Skin of body (tissue), 2 donors: ENCODE results near the gene DISP1. TPM values are rescaled to one million over a fixed set of nuclear protein-coding genes. Genes with fewer than 3 reads are reported as not detected.

Experiments used
- DNase-seq: peaks from one replicate; lab custom pipeline; 2025; lab: John Stamatoyannopoulos, UW
- total RNA-seq: library from RNA; depleted of rRNA; stranded (reverse); fragments of >200 nt; gene quantifications from one replicate; pipeline ENCODE4 v1.2.3, GENCODE V29; 2014

Gene DISP1
- 5.1 TPM for total RNA-seq

DNA sequence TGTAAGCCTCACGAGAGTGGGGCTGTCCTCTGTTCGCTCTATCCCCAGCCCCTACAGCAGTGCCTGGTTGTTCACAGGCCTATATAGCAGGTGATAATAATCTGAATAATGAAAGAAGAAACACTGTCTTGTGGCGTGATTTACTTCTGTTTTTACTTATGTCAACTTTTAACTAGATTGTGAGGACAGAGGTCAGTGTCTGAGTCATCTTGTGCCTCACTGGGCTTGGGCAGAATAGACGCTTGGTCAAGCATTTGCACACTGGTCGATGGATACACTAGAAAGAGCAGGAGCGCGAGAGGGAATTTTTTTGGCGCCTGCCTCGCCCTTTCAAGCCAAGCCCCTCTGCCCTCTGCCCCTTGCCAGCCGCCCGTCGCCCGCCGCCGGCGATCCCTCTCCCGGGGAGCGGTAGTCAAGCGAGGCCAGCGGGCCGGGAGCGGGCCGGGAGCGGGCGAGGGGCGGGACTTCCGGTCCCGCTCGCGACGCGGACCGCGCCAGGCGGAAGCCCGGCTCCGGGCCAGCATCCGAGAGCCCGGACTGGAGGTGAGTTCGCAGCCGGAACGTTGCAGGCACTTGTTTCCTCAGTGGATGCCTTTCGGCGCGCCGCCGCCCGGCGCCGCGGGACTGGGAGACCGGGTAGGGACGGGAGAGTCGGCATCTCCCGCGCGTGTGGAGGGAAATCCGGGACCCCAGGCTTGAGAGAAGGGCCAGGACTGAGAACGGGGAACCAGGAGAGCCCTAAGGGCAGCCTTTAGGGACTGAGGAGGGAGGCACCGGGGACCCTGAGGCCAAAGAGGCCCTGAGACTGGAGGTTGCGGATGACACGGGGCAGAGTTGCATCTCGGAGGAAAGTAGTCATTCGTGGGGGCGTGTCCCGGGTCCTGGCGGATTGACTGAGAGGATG, at the start of gene DISP1:
Gene DISP1, plus strand, starts transcription at position 504 of the 904 bp plus-strand sequence. CDS start 127,785 bp downstream, outside the sequence.
- DNase-seq = peak; percentile 41

GRCh38 chr1:222767152-222767571, 47.7 kb upstream of the DISP1 start:
- DNase-seq = no peak

- no peak for DNase-seq
These were observed 46.2 kb upstream of the DISP1 start for GRCh38 chr1:222768592-222768991.

- DNase-seq = no peak
These were observed 45.7 kb upstream of the DISP1 start for GRCh38 chr1:222769181-222769580.

GRCh38 chr1:222769971-222770620, 44.7 kb upstream of the DISP1 start:
- DNase-seq = no peak

DNA sequence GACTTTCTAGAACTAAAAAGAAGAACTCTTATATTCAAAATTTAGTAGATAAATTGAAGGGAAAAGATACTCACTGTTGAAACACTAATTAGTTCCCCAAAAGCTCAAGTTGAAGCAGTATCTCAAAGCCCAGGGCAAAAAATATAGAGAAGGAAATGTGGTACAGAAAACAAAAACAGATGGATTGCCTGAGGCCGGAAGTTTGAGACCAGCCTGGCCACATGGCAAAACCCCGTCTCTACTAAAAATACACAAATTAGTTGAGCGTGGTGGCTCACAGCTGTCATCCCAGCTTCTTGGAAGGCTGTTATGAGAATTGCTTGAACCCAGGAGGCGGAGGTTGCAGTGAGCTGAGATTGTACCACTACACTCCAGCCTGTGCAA, 41.9 kb upstream of the DISP1 start:
- DNase-seq = peak; percentile 68

- DNase-seq = no peak
These were observed 37.4 kb upstream of the DISP1 start for GRCh38 chr1:222777463-222777862.

DNA sequence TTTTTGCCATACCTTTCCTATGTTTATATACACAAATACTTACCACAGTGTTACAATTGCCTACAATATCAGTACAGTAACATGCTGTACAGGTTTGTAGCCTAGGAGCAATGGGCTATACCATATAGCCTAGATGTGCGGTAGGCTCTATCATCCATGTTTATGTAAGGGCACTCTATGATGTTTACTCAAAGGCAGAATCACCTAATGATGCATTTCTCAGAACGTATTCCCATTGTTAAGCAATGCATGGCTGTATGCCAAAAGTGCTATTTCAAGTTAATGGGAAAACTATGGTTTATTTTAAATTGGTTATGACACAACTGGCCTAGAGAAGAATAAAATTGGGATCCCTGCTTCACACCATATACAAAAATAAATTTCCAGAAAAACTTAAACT, 36.9 kb upstream of the DISP1 start:
- no peak for DNase-seq

DNA sequence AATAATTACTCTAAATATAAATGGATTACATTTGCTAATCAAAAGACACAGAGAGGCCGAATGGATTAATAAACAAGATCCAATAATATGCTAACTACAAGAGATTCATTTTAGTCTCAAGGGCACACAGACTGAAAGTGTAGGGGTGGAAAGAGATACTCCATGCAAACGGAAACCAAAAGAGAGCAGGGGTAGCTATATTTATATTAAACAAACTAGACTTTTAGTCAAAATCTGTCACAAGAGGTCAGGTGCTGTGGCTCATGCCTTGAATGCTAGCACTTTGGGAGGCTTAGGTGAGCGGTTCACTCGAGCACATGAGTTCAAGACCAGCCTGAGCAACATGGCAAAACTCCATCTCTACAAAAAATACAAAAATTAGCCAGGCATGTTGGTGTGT, 33.6 kb upstream of the DISP1 start:
- no peak for DNase-seq

- no peak for DNase-seq
These were observed 31.8 kb upstream of the DISP1 start for GRCh38 chr1:222783051-222783450.

DNA sequence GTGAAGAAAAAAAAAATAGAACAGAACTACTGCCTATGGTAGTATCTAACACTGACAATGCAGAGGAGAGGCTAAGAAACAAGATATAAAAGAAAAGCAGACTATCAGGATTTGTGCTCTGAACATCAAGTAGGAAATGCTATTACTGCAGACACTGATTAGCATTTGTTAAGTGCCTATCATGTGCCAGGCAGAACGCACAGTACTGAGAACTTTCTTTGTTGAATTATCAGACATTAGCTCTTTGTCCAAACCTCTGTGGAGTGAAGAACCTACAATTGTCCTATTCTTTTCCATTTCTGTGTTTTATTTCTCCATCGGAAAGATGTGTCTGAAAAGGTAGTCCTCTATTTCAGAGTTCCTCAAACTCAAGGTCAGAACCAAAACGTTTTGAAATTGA, 30.5 kb upstream of the DISP1 start:
- no peak for DNase-seq

DNA sequence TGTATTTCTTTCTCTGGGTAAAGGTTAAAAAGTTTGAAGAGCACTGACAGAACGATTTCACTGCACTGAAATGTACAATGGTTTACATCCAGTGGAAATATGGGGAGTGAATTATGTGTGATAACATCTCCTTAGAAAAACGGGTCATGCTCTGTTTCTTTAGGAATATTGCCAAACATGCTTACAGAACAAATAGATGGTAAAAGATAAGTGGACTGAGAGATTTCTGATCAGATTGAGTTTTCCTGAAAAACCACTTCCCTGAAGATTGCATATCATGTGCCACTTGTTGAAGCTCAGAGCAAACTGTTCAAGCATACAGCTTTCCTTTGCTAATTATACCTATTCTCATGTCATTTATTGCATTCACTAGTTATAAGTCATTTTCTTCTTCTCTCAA, 29.9 kb upstream of the DISP1 start:
- no peak for DNase-seq

GRCh38 chr1:222785529-222785928, 29.3 kb upstream of the DISP1 start:
- no peak for DNase-seq

DNA sequence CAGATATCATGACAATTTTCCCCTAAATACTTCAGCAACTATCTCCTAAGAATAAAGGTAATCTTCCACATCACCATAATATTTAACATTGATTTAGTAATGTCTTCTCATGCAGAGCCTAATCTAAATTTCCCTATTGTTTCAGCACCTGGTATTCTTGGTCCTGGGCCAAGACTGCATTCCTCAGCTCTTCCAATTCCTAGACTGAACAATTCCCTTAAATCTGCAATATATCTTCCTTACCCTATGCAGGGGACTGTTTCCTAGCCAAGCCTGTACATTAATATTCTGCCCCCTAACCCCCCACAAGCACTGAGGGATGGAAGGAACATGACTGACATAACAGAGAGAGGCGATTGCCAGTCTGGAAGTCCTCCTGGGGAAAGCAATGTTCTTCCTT, 28.7 kb upstream of the DISP1 start:
- DNase-seq = no peak

- peak; percentile 24 for DNase-seq
These were observed 27.1 kb upstream of the DISP1 start for GRCh38 chr1:222787729-222788128.

DNA sequence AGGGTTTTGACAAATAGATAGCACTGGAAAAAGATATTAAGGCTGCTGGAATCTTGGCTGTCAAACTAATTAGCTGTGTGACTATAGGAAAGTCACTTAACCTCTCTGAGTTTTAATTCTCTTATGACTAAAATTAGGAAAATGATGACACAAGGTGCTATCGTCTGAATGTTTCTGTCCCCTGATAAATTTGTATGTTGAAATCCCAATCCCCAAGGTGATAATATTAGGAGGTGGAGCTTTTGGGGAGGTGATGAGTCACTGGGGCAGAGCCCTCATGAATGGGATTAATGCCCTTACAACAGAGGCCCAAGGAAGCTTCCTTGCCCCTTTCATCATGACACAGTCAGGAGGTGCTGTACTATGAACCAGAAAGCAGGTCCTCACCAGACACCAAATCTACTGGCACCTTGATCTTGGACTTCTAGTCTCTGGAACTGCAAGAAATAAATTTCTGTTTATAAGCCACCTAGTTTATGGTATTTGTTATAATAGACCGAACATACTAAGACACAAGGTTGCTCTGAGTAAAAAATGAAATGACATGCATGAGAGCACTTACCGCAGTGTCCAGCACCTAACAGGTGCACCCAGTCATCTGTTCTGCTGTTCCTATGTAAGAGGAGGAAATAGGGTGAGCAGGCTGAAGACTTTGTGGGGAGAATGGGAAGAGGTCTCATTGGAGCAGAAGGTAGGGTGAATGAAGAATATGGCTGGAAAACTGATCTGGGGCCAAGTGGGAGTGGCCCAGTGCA, 26.3 kb upstream of the DISP1 start:
- DNase-seq = no peak

- no peak for DNase-seq
These were observed 24.7 kb upstream of the DISP1 start for GRCh38 chr1:222790115-222790514.

DNA sequence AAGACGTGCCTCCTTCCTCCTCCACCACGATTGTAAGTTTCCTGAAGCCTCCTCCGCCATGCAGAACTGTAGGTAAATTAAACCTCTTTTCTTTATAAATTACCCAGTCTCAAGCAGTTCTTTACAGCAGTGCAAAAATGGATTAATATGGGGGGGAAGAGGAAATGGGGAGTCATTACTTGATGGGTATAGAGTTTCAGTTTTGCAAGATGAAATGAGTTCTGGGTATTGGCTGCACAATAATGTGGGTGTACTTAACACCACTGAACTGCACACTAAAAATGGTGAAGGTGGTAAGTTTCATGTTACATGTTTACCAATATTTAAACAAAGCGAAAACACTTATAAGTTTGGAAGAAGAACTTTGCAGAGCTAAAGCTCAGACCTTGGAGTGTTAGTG, 24.3 kb upstream of the DISP1 start:
- DNase-seq = no peak

DNA sequence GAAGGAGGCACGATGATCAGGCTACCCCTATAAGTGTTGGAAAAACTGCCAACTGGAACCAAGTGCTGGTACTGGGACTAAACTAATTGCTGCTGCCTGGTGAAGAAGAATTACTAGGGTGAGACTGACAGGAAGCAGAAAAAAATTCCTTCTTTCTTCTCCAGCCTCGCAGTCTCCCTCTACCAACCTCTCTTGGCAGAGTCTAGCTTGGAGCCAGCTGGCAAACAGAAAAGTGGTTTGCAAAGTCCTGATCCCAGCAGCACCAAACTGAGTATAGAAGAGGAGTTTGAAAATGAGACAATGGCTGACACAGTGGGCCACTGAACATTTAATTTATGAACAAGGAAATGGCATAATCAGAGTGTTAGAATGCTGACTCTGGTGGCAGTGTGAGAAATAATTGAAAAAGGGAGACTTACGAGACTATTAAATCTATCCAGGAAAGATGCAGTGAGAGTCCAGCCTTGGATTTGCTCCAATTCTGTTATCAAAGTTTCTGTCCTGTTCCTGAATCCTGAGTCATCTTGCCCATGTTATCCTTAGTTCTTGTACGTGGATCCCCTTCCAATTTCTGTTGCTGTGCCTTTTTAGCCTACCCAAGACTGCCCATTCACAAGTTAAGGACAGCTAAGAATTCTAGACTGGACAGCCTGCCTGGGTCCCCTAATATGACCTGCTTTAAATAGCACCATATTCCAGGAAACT, 23.7 kb upstream of the DISP1 start:
- DNase-seq = no peak

DNA sequence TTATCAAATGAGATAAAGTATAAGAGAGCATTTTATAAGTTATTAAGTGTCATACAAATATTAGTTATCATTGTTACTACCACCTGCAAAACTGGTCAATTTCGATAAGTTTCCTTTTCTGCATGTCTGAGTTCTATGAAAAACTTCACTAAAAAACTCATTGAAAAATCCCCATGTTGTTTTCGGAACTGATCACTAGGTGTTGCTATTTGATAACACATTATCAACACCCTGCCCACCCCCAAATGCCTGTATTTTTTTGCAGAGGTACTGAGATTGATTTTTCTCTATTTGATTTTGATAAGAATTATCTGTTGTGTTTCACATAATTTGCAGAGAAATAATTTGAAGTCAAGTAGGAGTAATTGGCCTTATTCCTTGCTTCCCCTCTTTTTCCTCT, 22.1 kb upstream of the DISP1 start:
- DNase-seq = peak; percentile 43

- no peak for DNase-seq
These were observed 20.0 kb upstream of the DISP1 start for GRCh38 chr1:222794656-222795474.
